Spleen (tissue), 11 donors: Measurements from ENCODE around the gene SOX6. TPM values are rescaled to one million over a fixed set of nuclear protein-coding genes. Genes with fewer than 3 reads are reported as not detected.
"Not testable (repeated sequence)": the region's sequence is repeated elsewhere in the genome, so short reads cannot be mapped to it uniquely, and the experiment has no call there.

Source experiments
- DNase-seq: peaks from one replicate; pipeline ENCODE4 v3.0.0-alpha.2; 2020
- H3K27ac ChIP-seq, 8 donors: fragments of 200-600 bp; sonication (generic) in 7 of 8; 1 replicate in 4 of 8; 2 replicates in 4 of 8; pipeline versions ENCODE4 v1.5.0 to v1.8.0; 2016 to 2021; ENCODE audit warnings: inconsistent platforms in 4 of 8, mild to moderate bottlenecking in 4 of 8, moderate library complexity in 1 of 8
- H3K27me3 ChIP-seq, 7 donors: fragments of 200-600 bp; sonication (generic) in 6 of 7; replicated peaks in 1 of 7; 1 replicate in 4 of 7; 2 replicates in 3 of 7; pipeline versions ENCODE4 v1.5.0 to v1.8.0; 2016 to 2021; ENCODE audit warnings: inconsistent platforms in 3 of 7, mild to moderate bottlenecking in 1 of 7
- H3K36me3 ChIP-seq, 6 donors: fragments of 200-600 bp; sonication (generic) in 5 of 6; 1 replicate in 4 of 6; 2 replicates in 2 of 6; pipeline versions ENCODE4 v1.5.0 to v1.8.0; 2016 to 2021; ENCODE audit warnings: inconsistent platforms in 2 of 6
- H3K4me1 ChIP-seq, 6 donors: fragments of 200-600 bp; sonication (generic) in 5 of 6; 1 replicate in 3 of 6; 2 replicates in 3 of 6; pipeline versions ENCODE4 v1.5.0 to v1.8.0; 2016 to 2021; ENCODE audit warnings: inconsistent platforms in 3 of 6
- H3K4me3 ChIP-seq, 8 donors: fragments of 200-600 bp; sonication (generic) in 7 of 8; 1 replicate in 4 of 8; 2 replicates in 4 of 8; pipeline versions ENCODE4 v1.5.0 to v1.8.0; 2016 to 2021; ENCODE audit warnings: inconsistent platforms in 4 of 8, mild to moderate bottlenecking in 4 of 8, moderate library complexity in 2 of 8
- H3K9me3 ChIP-seq, 8 donors: fragments of 200-600 bp; sonication (generic) in 7 of 8; 1 replicate in 4 of 8; 2 replicates in 4 of 8; pipeline versions ENCODE4 v1.5.0 to v1.8.0; 2016 to 2021; ENCODE audit warnings: inconsistent platforms in 4 of 8
- CTCF ChIP-seq, 11 experiments: fragments of 200-600 bp in 7 of 11; fragments of 450-650 bp in 4 of 11; sonication (generic) in 4 of 11; IDR thresholded peaks in 8 of 11; conservative IDR thresholded peaks in 3 of 11; 1 replicate in 7 of 11; 2 replicates in 4 of 11; pipeline versions ENCODE4 v1.4.0 to v1.8.0; 2016 to 2021; ENCODE audit warnings: antibody characterized with exemption in 11 of 11, inconsistent platforms in 4 of 11, mild to moderate bottlenecking in 1 of 11
- POLR2A ChIP-seq, 3 donors: fragments of 450-650 bp; IDR thresholded peaks; one replicate each; pipeline ENCODE4 v1.5.1; 2017; ENCODE audit warnings: antibody characterized with exemption in 3 of 3, mild to moderate bottlenecking in 1 of 3
- POLR2AphosphoS5 ChIP-seq, 3 donors: sonication (generic); formaldehyde crosslinking; IDR thresholded peaks; one replicate each; pipeline ENCODE4 v1.5.1; 2017; ENCODE audit warnings: antibody characterized with exemption in 3 of 3
- WGBS, 5 donors: extraction: QIAGEN DNeasy Blood & Tissue Kit in 3 of 5; methylation state at CpG; one replicate each; pipeline versions ENCODE4 v1.1.5 to v1.1.7; 2013 to 2018; 5-methylcytosine and 5-hydroxymethylcytosine counted together
- intact Hi-C: fragments of 100-400 bp; cut with DNase I; formaldehyde crosslinking; loops from one replicate; pipeline ENCODE4 v1.15.0; 2023; ENCODE audit warnings: low total_unique reads
- polyA plus RNA-seq, 3 donors: library from polyadenylated mRNA; stranded (reverse); fragments of 200-250 nt; gene quantifications; one replicate each; pipeline ENCODE4 v1.2.1, GENCODE V29; 2013
- total RNA-seq, 7 donors: library from RNA; depleted of rRNA in 3 of 7; stranded (reverse); fragments of >200 nt in 3 of 7; fragmentation: NEBNext Ultra II Directional in 4 of 7; extraction: Animal tissue kit (Norgen Biotek cat#: 25700) in 4 of 7; gene quantifications; one replicate each; pipeline versions ENCODE4 v1.1.0 to v1.2.1, GENCODE V29; 2016 to 2021
- donor health status: healthy with polysubstance abuse.
- donor health status: DM: no; HTN: no; CAD: no; lungs with moderate emphysema.
- donor health status: DM: no; HTN: no; CAD: no.
- donor health status: Bipolar disorder and iron deficiency.
- donor health status: healthy.
- donor health status: DM: no; HTN: no; CAD: no.
- donor health status: DM: yes; HTN: yes; CAD: no.

The SOX6 gene
- total and polyA plus RNA-seq, 10 donors = 0.11 to 12.4 (median 3.7) TPM

- H3K4me1 ChIP-seq = peaks cover 0 to 6% (median 0%) of the 10 kb centered on the region in 6 donors
- TF ChIP-seq CTCF (IDR thresholded peaks at IDR 0.05 in 8 of 11, conservative IDR thresholded peaks at IDR 0.05 in 3 of 11) = no peak
- no peak for TF ChIP-seq POLR2A (IDR thresholded peaks at IDR 0.05)
- no peak for TF ChIP-seq POLR2AphosphoS5 (IDR thresholded peaks at IDR 0.05)
- intact Hi-C loops = no loop called here
- WGBS, 5 donors = 80 to 89% (median 86%) methylated on average over 5 of the region's 5 CpGs
- no peaks in the 10 kb centered on the region for H3K27me3 ChIP-seq
- no peak overlapping the region for H3K4me3 ChIP-seq
- DNase-seq = no peak
- H3K27ac ChIP-seq = no peak overlapping the region
- H3K9me3 ChIP-seq = peaks cover 0 to 5% (median 0%) of the 10 kb centered on the region in 8 donors
- no peaks in the 10 kb centered on the region for H3K36me3 ChIP-seq
These were observed 274.8 kb downstream of the SOX6 start for GRCh38 chr11:16081382-16082094.

GRCh38 chr11:16080688-16081381 lies 275.5 kb downstream of the SOX6 start:
- peaks cover 0 to 6% (median 0%) of the 10 kb centered on the region in 6 donors for H3K4me1 ChIP-seq
- intact Hi-C loops = no loop called here
- no peak overlapping the region for H3K27ac ChIP-seq
- TF ChIP-seq CTCF (IDR thresholded peaks at IDR 0.05 in 8 of 11, conservative IDR thresholded peaks at IDR 0.05 in 3 of 11) (no peak), POLR2A (IDR thresholded peaks at IDR 0.05) (no peak), POLR2AphosphoS5 (IDR thresholded peaks at IDR 0.05) (no peak)
- no peak for DNase-seq
- H3K36me3 ChIP-seq = no peaks in the 10 kb centered on the region
- H3K27me3 ChIP-seq = no peaks in the 10 kb centered on the region
- peaks cover 0 to 5% (median under 1%) of the 10 kb centered on the region in 8 donors for H3K9me3 ChIP-seq
- H3K4me3 ChIP-seq = no peak overlapping the region
- 73 to 82% (median 77%) methylated on average over 4 of the region's 4 CpGs for WGBS, 5 donors

- WGBS, 5 donors = 87 to 99% (median 91%) methylated on average over 3 of the region's 3 CpGs
- H3K4me1 ChIP-seq = peaks cover 0 to 6% (median 0%) of the 10 kb centered on the region in 6 donors
- H3K27me3 ChIP-seq = no peaks in the 10 kb centered on the region
- intact Hi-C loops = no loop called here
- no peak overlapping the region for H3K27ac ChIP-seq
- H3K36me3 ChIP-seq = no peaks in the 10 kb centered on the region
- TF ChIP-seq POLR2AphosphoS5 (IDR thresholded peaks at IDR 0.05) = no peak
- TF ChIP-seq POLR2A (IDR thresholded peaks at IDR 0.05) = no peak
- TF ChIP-seq CTCF (IDR thresholded peaks at IDR 0.05 in 8 of 11, conservative IDR thresholded peaks at IDR 0.05 in 3 of 11) = no peak
- DNase-seq = no peak
- H3K4me3 ChIP-seq = no peak overlapping the region
- H3K9me3 ChIP-seq = peaks cover 0 to 22% (median 17%) of the 10 kb centered on the region in 8 donors
These were observed 277.4 kb downstream of the SOX6 start for GRCh38 chr11:16078936-16079335.

GRCh38 chr11:16070573-16070972 lies 285.8 kb downstream of the SOX6 start:
- Histone ChIP-seq H3K4me1 (no peaks in the 10 kb centered on the region), H3K9me3 (peaks cover 0 to 16% (median 13%) of the 10 kb centered on the region in 8 donors), H3K4me3 (no peak overlapping the region), H3K27ac (no peak overlapping the region), H3K36me3 (no peaks in the 10 kb centered on the region), H3K27me3 (no peaks in the 10 kb centered on the region)
- TF ChIP-seq CTCF (IDR thresholded peaks at IDR 0.05 in 8 of 11, conservative IDR thresholded peaks at IDR 0.05 in 3 of 11) (no peak), POLR2A (IDR thresholded peaks at IDR 0.05) (no peak), POLR2AphosphoS5 (IDR thresholded peaks at IDR 0.05) (no peak)
- WGBS, 5 donors = 79 to 89% (median 87%) methylated on average over 5 of the region's 5 CpGs
- no peak for DNase-seq
- intact Hi-C loops = no loop called here

- H3K4me1 ChIP-seq, intact Hi-C loops, DNase-seq, H3K36me3 ChIP-seq, H3K27me3 ChIP-seq, H3K9me3 ChIP-seq, H3K4me3 ChIP-seq, H3K27ac ChIP-seq: not testable (repeated sequence)
- 63 to 87% (median 86%) methylated on average over 3 of the region's 3 CpGs for WGBS, 5 donors
These were observed 289.1 kb downstream of the SOX6 start for GRCh38 chr11:16067268-16067667.
